Upper lobe of left lung (tissue), 6 donors: ENCODE measurements around the gene GPA33. TPM values are rescaled to one million over a fixed set of nuclear protein-coding genes. Genes with fewer than 3 reads are reported as not detected.

Experiments
- ATAC-seq, 2 donors: fragments of 200-7000 bp; cut with Tn5 transposase; one replicate each; pipeline ENCODE4 v1.9.1; 2022; ENCODE audit warnings: mild to moderate bottlenecking in 2 of 2, moderate library complexity in 2 of 2; ENCODE audit not compliant: low FRiP score in 2 of 2
- DNase-seq, 2 donors: peaks; one replicate each; pipeline ENCODE4 v3.0.0-alpha.2; 2019 to 2020
- H3K27ac ChIP-seq, 4 donors: fragments of 200-600 bp; sonication (generic); one replicate each; pipeline ENCODE4 v1.5.1; 2016 to 2019
- H3K27me3 ChIP-seq, 4 donors: fragments of 200-600 bp; sonication (generic); one replicate each; pipeline ENCODE4 v1.5.1; 2017 to 2019
- H3K36me3 ChIP-seq, 4 donors: fragments of 200-600 bp; sonication (generic); one replicate each; pipeline ENCODE4 v1.5.1; 2016 to 2019
- H3K4me1 ChIP-seq, 4 donors: fragments of 200-600 bp; sonication (generic); one replicate each; pipeline ENCODE4 v1.5.1; 2018 to 2019
- H3K4me3 ChIP-seq, 4 donors: fragments of 200-600 bp; sonication (generic); one replicate each; pipeline ENCODE4 v1.5.1; 2017 to 2019; ENCODE audit warnings: mild to moderate bottlenecking in 2 of 4, moderate library complexity in 1 of 4
- H3K9me3 ChIP-seq, 4 donors: fragments of 200-600 bp; sonication (generic); one replicate each; pipeline ENCODE4 v1.5.1; 2018 to 2019
- EP300 ChIP-seq, 4 donors: sonication (generic); formaldehyde crosslinking; IDR thresholded peaks; one replicate each; pipeline ENCODE4 v1.5.1; 2017; ENCODE audit warnings: antibody characterized with exemption in 4 of 4, control low read depth in 2 of 4
- POLR2A ChIP-seq, 4 donors: fragments of 450-650 bp; IDR thresholded peaks; one replicate each; pipeline ENCODE4 v1.5.1; 2016 to 2017; ENCODE audit warnings: antibody characterized with exemption in 4 of 4, mild to moderate bottlenecking in 2 of 4
- POLR2AphosphoS5 ChIP-seq, 2 donors: sonication (generic); formaldehyde crosslinking; IDR thresholded peaks; one replicate each; pipeline ENCODE4 v1.5.1; 2017; ENCODE audit warnings: antibody characterized with exemption in 2 of 2
- WGBS, 2 donors: methylation state at CpG; one replicate each; pipeline ENCODE4 v1.1.5; 2017 to 2018; 5-methylcytosine and 5-hydroxymethylcytosine counted together
- total RNA-seq, 6 donors: library from RNA; depleted of rRNA in 4 of 6; stranded (reverse); fragments of >200 nt in 4 of 6; gene quantifications; one replicate each; pipeline versions ENCODE4 v1.1.0 to v1.2.1, GENCODE V29; 2016 to 2021
- TF ChIP-seq, protein P1 (sequence below), 6 experiments: fragments of 450-650 bp in 4 of 6; fragments of 200-600 bp in 2 of 6; sonication (generic) in 2 of 6; IDR thresholded peaks; one replicate each; pipeline ENCODE4 v1.5.1; 2016 to 2019; ENCODE audit warnings: antibody characterized with exemption in 6 of 6
- donor health status: DM: no; HTN: no; CAD: no; lungs with moderate emphysema.
- donor health status: DM: no; HTN: yes; CAD: no; lungs with severe emphysema.

The GPA33 gene
- total RNA-seq, 6 donors from 2014 or later: 0.89 to 18.4 (median 3.8) TPM

GRCh38 chr1:167016100-167016750 lies 74.0 kb downstream of the GPA33 start:
- TF ChIP-seq POLR2A (IDR thresholded peaks at IDR 0.05): no peak
- TF ChIP-seq EP300 (IDR thresholded peaks at IDR 0.05): no peak
- TF ChIP-seq POLR2AphosphoS5 (IDR thresholded peaks at IDR 0.05): no peak
- TF ChIP-seq, protein P1, sequence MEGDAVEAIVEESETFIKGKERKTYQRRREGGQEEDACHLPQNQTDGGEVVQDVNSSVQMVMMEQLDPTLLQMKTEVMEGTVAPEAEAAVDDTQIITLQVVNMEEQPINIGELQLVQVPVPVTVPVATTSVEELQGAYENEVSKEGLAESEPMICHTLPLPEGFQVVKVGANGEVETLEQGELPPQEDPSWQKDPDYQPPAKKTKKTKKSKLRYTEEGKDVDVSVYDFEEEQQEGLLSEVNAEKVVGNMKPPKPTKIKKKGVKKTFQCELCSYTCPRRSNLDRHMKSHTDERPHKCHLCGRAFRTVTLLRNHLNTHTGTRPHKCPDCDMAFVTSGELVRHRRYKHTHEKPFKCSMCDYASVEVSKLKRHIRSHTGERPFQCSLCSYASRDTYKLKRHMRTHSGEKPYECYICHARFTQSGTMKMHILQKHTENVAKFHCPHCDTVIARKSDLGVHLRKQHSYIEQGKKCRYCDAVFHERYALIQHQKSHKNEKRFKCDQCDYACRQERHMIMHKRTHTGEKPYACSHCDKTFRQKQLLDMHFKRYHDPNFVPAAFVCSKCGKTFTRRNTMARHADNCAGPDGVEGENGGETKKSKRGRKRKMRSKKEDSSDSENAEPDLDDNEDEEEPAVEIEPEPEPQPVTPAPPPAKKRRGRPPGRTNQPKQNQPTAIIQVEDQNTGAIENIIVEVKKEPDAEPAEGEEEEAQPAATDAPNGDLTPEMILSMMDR (IDR thresholded peaks at IDR 0.05): no peak
- no peak for ATAC-seq
- no peak overlapping the region for H3K27ac ChIP-seq
- H3K27me3 ChIP-seq: no peaks in the 10 kb centered on the region
- H3K36me3 ChIP-seq: no peaks in the 10 kb centered on the region
- no peaks in the 10 kb centered on the region for H3K4me1 ChIP-seq
- no peak for DNase-seq
- H3K9me3 ChIP-seq: no peaks in the 10 kb centered on the region
- no peak overlapping the region for H3K4me3 ChIP-seq
- WGBS, 2 donors: 40 to 46% methylated on average over 6 of the region's 6 CpGs

DNA sequence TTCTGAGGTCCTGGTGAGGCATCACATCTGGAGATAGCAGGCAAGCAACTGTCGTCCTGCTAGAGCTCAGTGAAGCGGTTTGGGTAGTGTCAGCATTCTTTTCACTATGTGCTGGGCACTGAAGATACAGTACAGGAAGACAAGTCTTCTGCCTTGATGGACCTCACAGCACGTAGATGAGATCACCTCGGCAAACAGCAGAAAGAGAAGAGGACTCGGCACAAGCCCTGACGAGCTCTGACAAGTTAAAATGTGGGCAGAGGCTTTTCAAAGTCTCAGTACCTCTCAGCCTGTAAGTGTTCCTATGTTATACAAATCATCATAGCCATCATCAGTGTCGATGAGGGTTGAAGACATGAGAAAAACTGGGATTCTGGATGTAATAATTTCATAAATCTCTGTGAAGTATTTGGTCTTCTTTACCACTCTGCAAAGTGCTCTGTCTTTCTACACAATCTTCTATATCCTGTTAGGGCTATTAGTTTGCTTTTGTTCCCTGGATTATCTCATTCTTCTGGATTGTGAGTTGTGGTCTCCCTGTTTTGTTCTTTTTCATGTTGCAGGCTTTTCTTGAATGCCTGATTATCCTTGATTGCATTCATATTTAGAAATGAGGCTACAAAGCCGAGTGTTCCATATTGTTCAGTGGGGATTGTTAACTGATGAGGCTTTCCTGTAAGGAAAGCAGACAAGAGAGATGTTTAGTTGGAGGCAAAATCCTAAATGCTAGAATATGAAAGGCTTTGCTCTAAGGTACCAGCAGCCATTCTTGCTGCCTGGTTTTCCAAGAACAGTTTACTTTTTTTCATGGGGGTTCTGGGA lies 76.9 kb downstream of the GPA33 start:
- H3K4me3 ChIP-seq: no peak overlapping the region
- H3K4me1 ChIP-seq: no peaks in the 10 kb centered on the region
- 78 to 84% methylated on average over 8 of the region's 8 CpGs for WGBS, 2 donors
- TF ChIP-seq, protein P1 (IDR thresholded peaks at IDR 0.05): no peak
- no peak for TF ChIP-seq POLR2AphosphoS5 (IDR thresholded peaks at IDR 0.05)
- no peak for TF ChIP-seq EP300 (IDR thresholded peaks at IDR 0.05)
- no peak for TF ChIP-seq POLR2A (IDR thresholded peaks at IDR 0.05)
- no peaks in the 10 kb centered on the region for H3K9me3 ChIP-seq
- H3K27ac ChIP-seq: no peak overlapping the region
- H3K27me3 ChIP-seq: no peaks in the 10 kb centered on the region
- DNase-seq (no peak), ATAC-seq (no peak)
- H3K36me3 ChIP-seq: no peaks in the 10 kb centered on the region

GRCh38 chr1:167012570-167012969 lies 77.6 kb downstream of the GPA33 start:
- ATAC-seq: no peak
- Histone ChIP-seq H3K27me3 (no peaks in the 10 kb centered on the region), H3K9me3 (no peaks in the 10 kb centered on the region), H3K36me3 (no peaks in the 10 kb centered on the region), H3K27ac (no peak overlapping the region), H3K4me3 (no peak overlapping the region), H3K4me1 (no peaks in the 10 kb centered on the region)
- TF ChIP-seq EP300 (IDR thresholded peaks at IDR 0.05): no peak
- TF ChIP-seq POLR2A (IDR thresholded peaks at IDR 0.05): no peak
- no peak for TF ChIP-seq POLR2AphosphoS5 (IDR thresholded peaks at IDR 0.05)
- TF ChIP-seq, protein P1 (IDR thresholded peaks at IDR 0.05): no peak
- DNase-seq: no peak
- WGBS, 2 donors: 85 to 88% methylated on average over 2 of the region's 2 CpGs

- no peak for ATAC-seq
- no peaks in the 10 kb centered on the region for H3K36me3 ChIP-seq
- no peak overlapping the region for H3K4me3 ChIP-seq
- no peak for DNase-seq
- H3K27ac ChIP-seq: no peak overlapping the region
- H3K4me1 ChIP-seq: no peaks in the 10 kb centered on the region
- WGBS, 2 donors: 75 to 96% methylated on average over 1 of the region's 1 CpG
- H3K9me3 ChIP-seq: no peaks in the 10 kb centered on the region
- H3K27me3 ChIP-seq: no peaks in the 10 kb centered on the region
- TF ChIP-seq POLR2A (IDR thresholded peaks at IDR 0.05) (no peak), EP300 (IDR thresholded peaks at IDR 0.05) (no peak), POLR2AphosphoS5 (IDR thresholded peaks at IDR 0.05) (no peak)
- TF ChIP-seq, protein P1 (IDR thresholded peaks at IDR 0.05): no peak
Observed at GRCh38 chr1:167011560-167012191, 78.5 kb downstream of the GPA33 start.
